ENCODE measurements around the gene ARHGAP10.
A peak's percentile ranks its signal among the peaks of the same experiment; 100 is the strongest.

ARHGAP10 gene

GRCh38 chr4:147828331-147828905 lies 96.5 kb downstream of the ARHGAP10 start:
- H3K4ac ChIP-seq (ENCODE audit: low read depth in 1 of 2, low read length in 2 of 2): no peak overlapping the region
- no peaks in the 10 kb centered on the region for H3K27me3 ChIP-seq (ENCODE audit: control insufficient read depth in 1 of 2, insufficient read depth in 1 of 2, low read length in 2 of 2)
- WGBS: 87% methylated on average over 1 of the region's 3 CpGs

DNA sequence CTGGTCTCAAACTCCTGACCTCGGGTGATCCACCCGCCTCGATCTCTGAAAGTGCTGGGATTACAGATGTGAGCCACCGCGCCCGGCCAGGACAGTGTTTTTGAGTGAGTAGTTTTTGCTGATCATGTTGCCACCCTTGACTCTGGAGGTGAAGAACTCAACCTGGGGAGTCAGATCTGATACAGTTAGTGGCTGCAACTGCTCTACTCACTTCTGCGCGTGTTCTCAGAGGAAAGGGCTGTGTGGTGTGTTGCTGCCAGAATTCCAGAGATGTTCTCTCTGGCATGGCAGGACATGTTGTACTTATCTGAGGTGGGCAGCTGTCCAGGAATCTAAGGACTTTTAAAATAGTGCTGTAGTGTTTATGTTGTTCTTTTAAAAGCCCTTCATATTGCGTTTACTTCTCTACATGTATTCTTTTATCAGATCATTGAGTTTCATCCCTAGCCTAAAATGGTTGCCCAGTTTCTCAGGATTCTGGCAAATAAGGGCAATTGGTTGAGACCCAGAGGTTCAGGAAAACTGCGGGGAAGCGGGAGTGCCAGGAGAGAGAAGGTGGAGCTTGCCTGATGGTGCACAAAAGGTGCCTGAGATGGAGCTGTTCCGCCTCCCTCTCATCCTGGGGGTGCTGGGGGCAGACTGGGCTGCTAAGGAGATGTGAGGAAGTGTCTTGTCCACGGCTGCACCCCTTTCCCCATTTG lies 97.7 kb downstream of the ARHGAP10 start:
- Histone ChIP-seq H2BK12ac (ENCODE audit: low read length in 2 of 2) (peak overlapping the region; percentile 81 to 98), H2BK15ac (ENCODE audit: low read depth, poor library complexity, severe bottlenecking) (peak overlapping the region; percentile 77)
- 70% methylated on average over 12 of the region's 13 CpGs for WGBS

More at GRCh38 chr4:147828331-147828905, 96.5 kb downstream of the ARHGAP10 start:
- Histone ChIP-seq H3K4me1 (ENCODE audit: control insufficient read depth, insufficient read depth, low read depth, low read length) (peaks cover 9% of the 10 kb centered on the region), H3K14ac (ENCODE audit: low read length in 2 of 2) (no peak overlapping the region), H3K23ac (ENCODE audit: low read length in 2 of 2) (no peak overlapping the region), H3K9me3 (ENCODE audit: control insufficient read depth, low read length) (peaks cover 6% of the 10 kb centered on the region), H3K18ac (ENCODE audit: low read depth in 1 of 2, low read length in 2 of 2) (no peak overlapping the region), H2BK120ac (ENCODE audit: low read depth, low read length) (no peak overlapping the region), H3K9ac (ENCODE audit: low read length) (no peak overlapping the region), H3K36me3 (ENCODE audit: control insufficient read depth in 1 of 2, insufficient read depth in 2 of 2, low read depth in 1 of 2, low read length in 2 of 2) (peaks cover 0 to 22% of the 10 kb centered on the region in 2 experiments), H2AK5ac (ENCODE audit: low read length, severe bottlenecking) (no peak overlapping the region), H3K27ac (ENCODE audit: low read length, poor library complexity, severe bottlenecking) (no peak overlapping the region), H3K4me3 (ENCODE audit: insufficient read depth in 1 of 2, low read depth in 1 of 2, low read length in 2 of 2) (no peak overlapping the region), H2BK12ac (ENCODE audit: low read length in 2 of 2) (peak overlapping the region in 1 of 2 experiments; percentile 55), H2BK5ac (ENCODE audit: low read depth, low read length, poor library complexity, severe bottlenecking) (no peak overlapping the region), H4K91ac (ENCODE audit: low read length) (no peak overlapping the region), H4K8ac (ENCODE audit: low read length) (no peak overlapping the region), H2BK15ac (ENCODE audit: low read depth, poor library complexity, severe bottlenecking) (no peak overlapping the region), H3K4me2 (ENCODE audit: low read length, poor library complexity, severe bottlenecking) (no peak overlapping the region), H3K79me1 (replicated peaks; ENCODE audit: low read length, poor library complexity, severe bottlenecking) (peaks cover 25% of the 10 kb centered on the region), H2AFZ (ENCODE audit: low read depth, low read length) (no peak overlapping the region)
- peak; percentile 73 for DNase-seq

DNA sequence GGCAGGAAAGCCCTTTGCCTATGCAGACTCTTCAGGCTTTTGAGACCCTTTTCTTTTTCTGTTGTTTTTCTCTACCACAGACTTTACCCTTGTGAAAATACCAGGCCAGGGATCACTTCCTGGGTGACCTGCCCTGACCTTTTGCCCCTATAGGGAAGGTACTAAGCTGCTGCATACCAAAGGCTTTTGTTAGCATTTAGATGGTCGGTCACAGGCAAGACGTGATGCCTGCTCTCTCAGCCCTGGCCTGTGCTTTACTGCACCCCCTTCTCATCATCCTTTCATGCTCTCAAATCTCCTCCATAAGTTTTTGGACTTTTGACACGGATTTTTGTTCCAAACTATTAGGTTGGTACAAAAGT lies 98.2 kb downstream of the ARHGAP10 start:
- peak overlapping the region; percentile 1 for H3K27ac ChIP-seq (ENCODE audit: low read length, poor library complexity, severe bottlenecking)
- H3K79me1 ChIP-seq (replicated peaks; ENCODE audit: low read length, poor library complexity, severe bottlenecking): peaks cover 32% of the 10 kb centered on the region
- H3K18ac ChIP-seq (ENCODE audit: low read depth in 1 of 2, low read length in 2 of 2): peak overlapping the region; percentile 79 to 86
- peaks cover 6% of the 10 kb centered on the region for H3K9me3 ChIP-seq (ENCODE audit: control insufficient read depth, low read length)
- H3K4me2 ChIP-seq (ENCODE audit: low read length, poor library complexity, severe bottlenecking): no peak overlapping the region
- WGBS: 92% methylated on average over 2 of the region's 3 CpGs
- H4K8ac ChIP-seq (ENCODE audit: low read length): no peak overlapping the region
- H2BK15ac ChIP-seq (ENCODE audit: low read depth, poor library complexity, severe bottlenecking): peak overlapping the region; percentile 98
- peaks cover 0 to 14% of the 10 kb centered on the region in 2 experiments for H3K36me3 ChIP-seq (ENCODE audit: control insufficient read depth in 1 of 2, insufficient read depth in 2 of 2, low read depth in 1 of 2, low read length in 2 of 2)
- no peak for DNase-seq
- H3K4ac ChIP-seq (ENCODE audit: low read depth in 1 of 2, low read length in 2 of 2): peak overlapping the region; percentile 5 to 86
- H3K27me3 ChIP-seq (ENCODE audit: control insufficient read depth in 1 of 2, insufficient read depth in 1 of 2, low read length in 2 of 2): no peaks in the 10 kb centered on the region
- no peak overlapping the region for H2AFZ ChIP-seq (ENCODE audit: low read depth, low read length)
- H2BK5ac ChIP-seq (ENCODE audit: low read depth, low read length, poor library complexity, severe bottlenecking): no peak overlapping the region
- no peak overlapping the region for H3K4me3 ChIP-seq (ENCODE audit: insufficient read depth in 1 of 2, low read depth in 1 of 2, low read length in 2 of 2)
- H2AK5ac ChIP-seq (ENCODE audit: low read length, severe bottlenecking): peak overlapping the region; percentile 16
- H3K23ac ChIP-seq (ENCODE audit: low read length in 2 of 2): no peak overlapping the region
- peaks cover 9% of the 10 kb centered on the region for H3K4me1 ChIP-seq (ENCODE audit: control insufficient read depth, insufficient read depth, low read depth, low read length)
- H4K91ac ChIP-seq (ENCODE audit: low read length): peak overlapping the region; percentile 92
- peak overlapping the region; percentile 47 to 98 for H2BK12ac ChIP-seq (ENCODE audit: low read length in 2 of 2)
- H3K14ac ChIP-seq (ENCODE audit: low read length in 2 of 2): no peak overlapping the region
- peak overlapping the region; percentile 84 for H2BK120ac ChIP-seq (ENCODE audit: low read depth, low read length)
- H3K9ac ChIP-seq (ENCODE audit: low read length): no peak overlapping the region

More for the DNA sequence above, 97.7 kb downstream of the ARHGAP10 start:
- Histone ChIP-seq H2AK5ac (ENCODE audit: low read length, severe bottlenecking) (peak overlapping the region; percentile 47), H3K4me2 (ENCODE audit: low read length, poor library complexity, severe bottlenecking) (no peak overlapping the region), H3K9ac (ENCODE audit: low read length) (no peak overlapping the region), H4K8ac (ENCODE audit: low read length) (peak overlapping the region; percentile 87), H3K23ac (ENCODE audit: low read length in 2 of 2) (no peak overlapping the region), H3K9me3 (ENCODE audit: control insufficient read depth, low read length) (peaks cover 6% of the 10 kb centered on the region), H2AFZ (ENCODE audit: low read depth, low read length) (no peak overlapping the region), H3K27me3 (ENCODE audit: control insufficient read depth in 1 of 2, insufficient read depth in 1 of 2, low read length in 2 of 2) (no peaks in the 10 kb centered on the region), H2BK5ac (ENCODE audit: low read depth, low read length, poor library complexity, severe bottlenecking) (no peak overlapping the region), H3K36me3 (ENCODE audit: control insufficient read depth in 1 of 2, insufficient read depth in 2 of 2, low read depth in 1 of 2, low read length in 2 of 2) (peaks cover 0 to 18% of the 10 kb centered on the region in 2 experiments), H3K14ac (ENCODE audit: low read length in 2 of 2) (no peak overlapping the region), H3K4ac (ENCODE audit: low read depth in 1 of 2, low read length in 2 of 2) (peak overlapping the region; percentile 5 to 86), H2BK120ac (ENCODE audit: low read depth, low read length) (peak overlapping the region; percentile 84), H3K79me1 (replicated peaks; ENCODE audit: low read length, poor library complexity, severe bottlenecking) (peaks cover 32% of the 10 kb centered on the region), H3K4me1 (ENCODE audit: control insufficient read depth, insufficient read depth, low read depth, low read length) (peaks cover 9% of the 10 kb centered on the region), H3K27ac (ENCODE audit: low read length, poor library complexity, severe bottlenecking) (no peak overlapping the region), H4K91ac (ENCODE audit: low read length) (peak overlapping the region; percentile 92), H3K18ac (ENCODE audit: low read depth in 1 of 2, low read length in 2 of 2) (peak overlapping the region; percentile 42 to 86), H3K4me3 (ENCODE audit: insufficient read depth in 1 of 2, low read depth in 1 of 2, low read length in 2 of 2) (no peak overlapping the region)
- DNase-seq: peak; percentile 70

- Histone ChIP-seq H4K8ac (ENCODE audit: low read length) (no peak overlapping the region), H3K4me3 (ENCODE audit: insufficient read depth in 1 of 2, low read depth in 1 of 2, low read length in 2 of 2) (peak overlapping the region in 1 of 2 experiments; percentile 26), H3K27ac (ENCODE audit: low read length, poor library complexity, severe bottlenecking) (peak overlapping the region; percentile 61), H3K4ac (ENCODE audit: low read depth in 1 of 2, low read length in 2 of 2) (peak overlapping the region in 1 of 2 experiments; percentile 24), H3K27me3 (ENCODE audit: control insufficient read depth in 1 of 2, insufficient read depth in 1 of 2, low read length in 2 of 2) (no peaks in the 10 kb centered on the region), H4K91ac (ENCODE audit: low read length) (no peak overlapping the region), H3K79me1 (replicated peaks; ENCODE audit: low read length, poor library complexity, severe bottlenecking) (peaks cover 27% of the 10 kb centered on the region), H3K9me3 (ENCODE audit: control insufficient read depth, low read length) (peaks cover 6% of the 10 kb centered on the region), H2BK120ac (ENCODE audit: low read depth, low read length) (no peak overlapping the region), H3K4me1 (ENCODE audit: control insufficient read depth, insufficient read depth, low read depth, low read length) (peaks cover 11% of the 10 kb centered on the region), H3K18ac (ENCODE audit: low read depth in 1 of 2, low read length in 2 of 2) (peak overlapping the region in 1 of 2 experiments; percentile 48), H2BK15ac (ENCODE audit: low read depth, poor library complexity, severe bottlenecking) (no peak overlapping the region), H3K14ac (ENCODE audit: low read length in 2 of 2) (no peak overlapping the region), H3K36me3 (ENCODE audit: control insufficient read depth in 1 of 2, insufficient read depth in 2 of 2, low read depth in 1 of 2, low read length in 2 of 2) (peaks cover 0 to 11% of the 10 kb centered on the region in 2 experiments), H3K9ac (ENCODE audit: low read length) (peak overlapping the region; percentile 81), H2AK5ac (ENCODE audit: low read length, severe bottlenecking) (peak overlapping the region; percentile 26), H2BK5ac (ENCODE audit: low read depth, low read length, poor library complexity, severe bottlenecking) (no peak overlapping the region), H2AFZ (ENCODE audit: low read depth, low read length) (no peak overlapping the region), H3K23ac (ENCODE audit: low read length in 2 of 2) (no peak overlapping the region), H2BK12ac (ENCODE audit: low read length in 2 of 2) (peak overlapping the region; percentile 59 to 63), H3K4me2 (ENCODE audit: low read length, poor library complexity, severe bottlenecking) (no peak overlapping the region)
- 17% methylated on average over 3 of the region's 3 CpGs for WGBS
- peak; percentile 76 for DNase-seq
Observed at GRCh38 chr4:147830987-147831386, 99.1 kb downstream of the ARHGAP10 start.

All from mesenchymal stem cell (in vitro differentiated cells and primary cell).